ENCODE data around the gene RTN4R.
"Not testable (repeated sequence)": the region's sequence is repeated elsewhere in the genome, so short reads cannot be mapped to it uniquely, and the experiment has no call there.

Gene RTN4R

GRCh38 chr22:20305894-20306645, 38.0 kb upstream of the RTN4R start:
- DNase-seq, result no peak

GRCh38 chr22:20305230-20305893, 37.2 kb upstream of the RTN4R start:
- DNase-seq, result not testable (repeated sequence)

- no peak for DNase-seq
Measured at GRCh38 chr22:20304646-20305045, 36.5 kb upstream of the RTN4R start.

GRCh38 chr22:20303229-20303534, 35.1 kb upstream of the RTN4R start:
- DNase-seq, result not testable (repeated sequence)

GRCh38 chr22:20302438-20303228, 34.5 kb upstream of the RTN4R start:
- no peak for DNase-seq

GRCh38 chr22:20299746-20300136, 31.6 kb upstream of the RTN4R start:
- DNase-seq, result no peak

- DNase-seq, result no peak
Measured at GRCh38 chr22:20298803-20299745, 31.0 kb upstream of the RTN4R start.

GRCh38 chr22:20298110-20298802, 30.1 kb upstream of the RTN4R start:
- no peak for DNase-seq

GRCh38 chr22:20297414-20298109, 29.4 kb upstream of the RTN4R start:
- DNase-seq, result no peak

- DNase-seq, result no peak
Measured at GRCh38 chr22:20296598-20296997, 28.5 kb upstream of the RTN4R start.

GRCh38 chr22:20295262-20296064, 27.3 kb upstream of the RTN4R start:
- DNase-seq, result no peak

- DNase-seq, result no peak
Measured at GRCh38 chr22:20292673-20293232, 24.6 kb upstream of the RTN4R start.

GRCh38 chr22:20292108-20292507, 24.0 kb upstream of the RTN4R start:
- DNase-seq, result no peak

- no peak for DNase-seq
Measured at GRCh38 chr22:20291604-20292063, 23.5 kb upstream of the RTN4R start.

- no peak for DNase-seq
Measured at GRCh38 chr22:20291249-20291586, 23.1 kb upstream of the RTN4R start.

GRCh38 chr22:20290578-20291248, 22.6 kb upstream of the RTN4R start:
- DNase-seq, result no peak

GRCh38 chr22:20290045-20290392, 21.9 kb upstream of the RTN4R start:
- DNase-seq, result no peak

GRCh38 chr22:20289182-20290044, 21.3 kb upstream of the RTN4R start:
- DNase-seq, result not testable (repeated sequence)
